AG04449 (cell line): ENCODE results near the gene HDAC2.
A peak's percentile ranks its signal among the peaks of the same experiment; 100 is the strongest.
"Not testable (repeated sequence)": the region's sequence is repeated elsewhere in the genome, so short reads cannot be mapped to it uniquely, and the experiment has no call there.

Experiments used
- CTCF ChIA-PET: fragments of 350-600 bp; formaldehyde crosslinking; extraction: SDS; loops from one replicate; lab custom pipeline; 2021; ENCODE audit warnings: antibody characterized with exemption; lab: Yijun Ruan, JAX
- POLR2A ChIA-PET: fragments of 400-600, 350-600 bp; formaldehyde crosslinking; extraction: SDS; loops from one replicate; lab custom pipeline; 2020; ENCODE audit warnings: antibody characterized with exemption, inconsistent platforms; lab: Yijun Ruan, JAX
- DNase-seq: peaks from one replicate; pipeline ENCODE4 v3.0.0-alpha.2; 2010; ENCODE audit warnings: low read depth, low spot score
- H3K4me3 ChIP-seq: 2 replicates; pipeline ENCODE4 v1.5.1; 2011; ENCODE audit warnings: low read depth, mild to moderate bottlenecking, control low read depth, low read length
- TF ChIP-seq, protein P1 (sequence below): IDR thresholded peaks from one replicate; pipeline ENCODE4 v1.5.1; 2011; ENCODE audit warnings: mild to moderate bottlenecking, moderate library complexity, low read length, control low read depth, inconsistent platforms; ENCODE audit not compliant: insufficient read depth; ENCODE audit errors: missing control alignments

HDAC2 gene

GRCh38 chr6:113920663-113921267 lies 50.2 kb downstream of the HDAC2 start:
- CTCF ChIA-PET = interaction anchor here (0.7 to 1.2 kb wide), 2 partner anchors 11 to 13 kb away, joined by 3 to 4 read pairs; no protein-coding TSS in a partner anchor
- H3K4me3 ChIP-seq = no peak overlapping the region
- no peak for DNase-seq
- POLR2A ChIA-PET = no interaction called here
- TF ChIP-seq, protein P1, sequence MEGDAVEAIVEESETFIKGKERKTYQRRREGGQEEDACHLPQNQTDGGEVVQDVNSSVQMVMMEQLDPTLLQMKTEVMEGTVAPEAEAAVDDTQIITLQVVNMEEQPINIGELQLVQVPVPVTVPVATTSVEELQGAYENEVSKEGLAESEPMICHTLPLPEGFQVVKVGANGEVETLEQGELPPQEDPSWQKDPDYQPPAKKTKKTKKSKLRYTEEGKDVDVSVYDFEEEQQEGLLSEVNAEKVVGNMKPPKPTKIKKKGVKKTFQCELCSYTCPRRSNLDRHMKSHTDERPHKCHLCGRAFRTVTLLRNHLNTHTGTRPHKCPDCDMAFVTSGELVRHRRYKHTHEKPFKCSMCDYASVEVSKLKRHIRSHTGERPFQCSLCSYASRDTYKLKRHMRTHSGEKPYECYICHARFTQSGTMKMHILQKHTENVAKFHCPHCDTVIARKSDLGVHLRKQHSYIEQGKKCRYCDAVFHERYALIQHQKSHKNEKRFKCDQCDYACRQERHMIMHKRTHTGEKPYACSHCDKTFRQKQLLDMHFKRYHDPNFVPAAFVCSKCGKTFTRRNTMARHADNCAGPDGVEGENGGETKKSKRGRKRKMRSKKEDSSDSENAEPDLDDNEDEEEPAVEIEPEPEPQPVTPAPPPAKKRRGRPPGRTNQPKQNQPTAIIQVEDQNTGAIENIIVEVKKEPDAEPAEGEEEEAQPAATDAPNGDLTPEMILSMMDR = no peak

DNA sequence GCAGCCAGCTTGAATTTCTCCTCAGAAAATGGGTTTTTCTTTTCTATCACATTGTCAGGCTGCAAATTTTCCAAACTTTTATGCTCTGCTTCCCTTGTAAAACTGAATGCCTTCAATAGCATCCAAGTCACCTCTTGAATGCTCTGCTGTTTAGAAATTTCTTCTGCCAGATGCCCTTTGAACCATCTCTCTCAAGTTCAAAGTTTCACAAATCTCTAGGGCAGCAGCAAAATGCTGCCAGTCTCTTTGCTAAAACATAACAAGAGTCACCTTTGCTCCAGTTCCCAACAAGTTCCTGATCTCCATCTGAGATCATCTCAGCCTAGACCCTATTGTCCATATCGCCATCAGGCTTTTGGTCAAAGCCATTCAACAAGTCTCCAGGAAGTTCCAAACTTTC lies 60.7 kb downstream of the HDAC2 start:
- H3K4me3 ChIP-seq, POLR2A ChIA-PET, DNase-seq: not testable (repeated sequence)
- CTCF ChIA-PET = interaction anchor here (0.7 to 4.6 kb wide), 10 partner anchors 9 to 1539 kb away, joined by 3 to 19 read pairs (median 5); no protein-coding TSS in a partner anchor

- no peak overlapping the region for H3K4me3 ChIP-seq
- TF ChIP-seq, protein P1 = peak; percentile 25
- POLR2A ChIA-PET = no interaction called here
- peak; percentile 45 for DNase-seq
- CTCF ChIA-PET = interaction anchor here (0.6 to 4.6 kb wide), 25 partner anchors 9 to 1598 kb away, joined by 3 to 19 read pairs (median 4); no protein-coding TSS in a partner anchor
Measured at GRCh38 chr6:113909224-113909856, 61.6 kb downstream of the HDAC2 start.

DNA sequence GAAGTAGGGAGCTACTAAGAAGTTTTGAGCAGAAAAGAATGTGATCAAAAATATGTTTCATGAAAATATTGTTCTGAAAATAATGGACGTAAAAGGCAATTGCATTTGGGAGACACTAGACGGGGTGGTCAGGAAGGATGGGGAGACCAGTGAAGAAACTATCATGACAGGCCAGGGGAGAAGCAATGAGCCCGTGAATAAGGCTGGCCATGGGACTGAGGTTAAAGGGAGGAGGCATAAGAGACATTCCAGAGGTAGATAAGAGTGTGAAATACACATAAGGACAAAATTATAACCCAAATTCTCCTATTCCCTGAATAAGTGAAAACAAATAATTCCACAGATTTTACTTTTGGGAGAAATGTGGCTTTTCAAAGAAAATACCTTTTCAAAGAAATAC lies 62.1 kb downstream of the HDAC2 start:
- ChIA-PET POLR2A (no interaction called here), CTCF (interaction anchor here (0.7 to 4.6 kb wide), 22 partner anchors 8 to 1126 kb away, joined by 3 to 19 read pairs (median 4); no protein-coding TSS in a partner anchor)
- no peak for DNase-seq
- no peak overlapping the region for H3K4me3 ChIP-seq
- TF ChIP-seq, protein P1 = no peak

DNA sequence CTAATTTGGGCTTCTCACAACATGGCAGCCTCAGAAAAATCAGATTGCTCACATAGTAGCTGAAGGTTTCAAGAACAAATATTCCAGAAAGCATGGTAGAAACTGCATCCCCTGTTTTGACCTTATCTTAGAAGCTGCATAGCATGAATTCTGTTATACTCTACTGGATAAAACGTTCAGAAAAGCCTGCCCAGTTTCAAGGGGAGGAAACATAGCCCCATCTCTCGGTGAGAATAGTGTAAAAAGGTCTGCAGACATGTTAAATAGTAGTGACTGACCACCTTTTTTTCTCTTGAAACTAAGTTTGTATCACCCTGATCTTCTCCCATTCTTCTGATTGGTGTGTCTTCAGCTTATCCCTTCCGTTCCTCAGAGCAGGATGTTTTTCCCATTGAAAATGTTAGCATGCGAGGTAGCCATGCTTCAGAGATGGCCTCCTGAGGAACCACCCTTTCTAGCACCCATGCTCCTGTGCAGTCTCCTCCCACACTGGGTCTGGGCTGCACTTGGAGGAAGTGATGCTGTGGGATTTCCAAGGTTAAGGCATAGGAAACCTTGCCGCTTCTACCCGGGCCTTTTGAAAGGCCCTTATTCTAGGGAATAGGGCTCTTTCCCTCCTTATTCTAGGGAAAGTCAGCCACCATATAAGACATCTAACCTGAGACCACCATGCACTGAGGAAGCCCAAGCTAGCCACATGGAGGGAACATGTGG lies 63.7 kb downstream of the HDAC2 start:
- no peak overlapping the region for H3K4me3 ChIP-seq
- CTCF ChIA-PET = interaction anchor here (0.8 to 4.6 kb wide), 11 partner anchors 9 to 1025 kb away, joined by 3 to 19 read pairs (median 4); no protein-coding TSS in a partner anchor
- no peak for DNase-seq
- TF ChIP-seq, protein P1 = no peak
- POLR2A ChIA-PET = interaction anchor here (1.4 kb wide), 1 partner anchor 48 kb away, joined by 3 read pairs; no protein-coding TSS in a partner anchor

DNA sequence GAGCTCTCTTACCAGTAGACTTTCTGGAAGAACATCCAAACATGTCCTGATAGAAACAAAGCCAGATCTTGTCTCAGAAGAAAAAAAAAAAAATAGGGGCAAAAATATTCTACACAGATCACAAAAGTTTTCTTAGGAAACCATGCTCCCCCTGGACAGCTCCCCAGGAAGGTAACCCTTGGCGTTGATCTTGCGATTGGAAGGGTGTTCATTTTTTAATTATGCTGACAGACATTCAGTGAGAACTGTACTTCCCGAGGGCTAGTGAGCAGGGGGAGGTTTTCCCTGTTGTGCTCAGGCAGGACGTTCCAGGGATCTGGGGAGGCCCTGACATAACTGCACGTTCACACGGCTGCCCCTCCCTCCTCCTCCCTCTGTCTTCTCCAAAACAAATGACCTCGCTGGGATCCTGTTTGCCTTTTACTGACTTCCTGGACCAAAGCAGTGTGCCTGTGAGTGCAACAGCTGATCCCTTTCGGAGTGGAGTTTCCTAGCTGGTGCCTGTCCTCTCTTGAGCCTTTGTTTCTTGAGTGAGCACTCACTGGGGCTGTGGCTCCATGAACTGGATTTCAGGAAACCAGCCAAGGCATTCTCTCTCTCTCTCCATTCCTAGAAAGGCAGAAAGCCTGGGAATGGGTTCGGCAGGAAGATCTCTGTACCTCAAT lies 67.2 kb downstream of the HDAC2 start:
- ChIA-PET CTCF (no interaction called here), POLR2A (no interaction called here)
- no peak for DNase-seq
- TF ChIP-seq, protein P1 = no peak
- H3K4me3 ChIP-seq = no peak overlapping the region
